HG02610 (cell line): ENCODE results near the gene WDR45B.
"Not testable (repeated sequence)": the region's sequence is repeated elsewhere in the genome, so short reads cannot be mapped to it uniquely, and the experiment has no call there.

Experiments
- ATAC-seq: cut with Tn5 transposase; IDR thresholded peaks from one replicate; pipeline ENCODE4 v1.9.1; 2021; ENCODE audit warnings: mild to moderate bottlenecking, moderate library complexity; ENCODE audit not compliant: unreplicated experiment

The WDR45B gene

DNA sequence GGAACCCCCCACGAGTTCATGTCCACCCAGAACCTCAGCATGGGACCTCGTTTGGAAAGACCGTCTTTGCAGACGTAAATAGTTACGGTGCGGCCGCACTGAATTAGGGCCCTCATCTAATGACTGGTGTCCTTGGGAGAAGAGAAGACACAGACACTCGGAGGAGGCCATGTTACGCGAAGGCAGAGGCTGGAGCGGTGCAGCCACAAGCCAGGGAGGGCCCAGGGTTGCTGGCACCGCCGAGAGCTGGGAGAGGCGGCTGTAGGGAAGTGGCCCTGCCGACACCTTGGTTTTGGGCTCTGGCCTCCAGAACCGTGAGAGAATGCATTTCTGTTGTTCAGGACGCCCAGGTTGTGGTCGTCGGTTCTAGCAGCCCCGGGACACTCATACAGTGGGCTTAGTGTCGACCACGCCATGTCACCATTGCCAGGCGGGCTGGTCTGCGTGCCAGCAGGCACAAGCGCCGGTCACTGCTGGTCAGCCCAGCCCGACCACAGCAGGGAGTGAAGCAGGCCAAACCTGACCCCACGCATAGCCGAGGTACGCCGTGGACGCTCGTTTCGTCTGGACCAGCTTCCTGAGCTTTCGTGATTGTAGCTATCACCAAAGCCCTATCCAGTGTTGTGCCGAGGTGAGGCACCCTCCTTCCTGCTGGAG is 10.7 kb upstream of the WDR45B start:
- ATAC-seq, result no peak

DNA sequence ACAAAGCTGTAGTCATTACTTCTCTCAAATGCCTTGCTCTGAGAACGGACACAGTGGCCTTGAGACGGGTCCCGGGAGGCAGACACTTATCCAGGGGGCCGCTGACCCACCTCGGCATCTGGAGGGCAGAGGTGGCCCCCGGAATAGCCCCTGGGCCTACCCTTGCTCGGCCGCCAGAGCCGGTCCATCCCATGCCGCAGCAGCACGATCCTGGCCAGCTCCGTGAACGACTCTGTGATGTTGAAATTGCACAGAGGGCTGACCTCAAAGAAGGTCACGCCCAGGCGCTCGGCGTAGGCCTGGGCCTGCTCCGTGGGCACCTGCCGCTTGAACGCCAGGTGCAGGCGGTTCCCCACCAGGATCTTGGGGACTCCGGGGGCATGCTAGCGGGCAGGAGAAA is 10.1 kb upstream of the WDR45B start:
- ATAC-seq, result no peak

DNA sequence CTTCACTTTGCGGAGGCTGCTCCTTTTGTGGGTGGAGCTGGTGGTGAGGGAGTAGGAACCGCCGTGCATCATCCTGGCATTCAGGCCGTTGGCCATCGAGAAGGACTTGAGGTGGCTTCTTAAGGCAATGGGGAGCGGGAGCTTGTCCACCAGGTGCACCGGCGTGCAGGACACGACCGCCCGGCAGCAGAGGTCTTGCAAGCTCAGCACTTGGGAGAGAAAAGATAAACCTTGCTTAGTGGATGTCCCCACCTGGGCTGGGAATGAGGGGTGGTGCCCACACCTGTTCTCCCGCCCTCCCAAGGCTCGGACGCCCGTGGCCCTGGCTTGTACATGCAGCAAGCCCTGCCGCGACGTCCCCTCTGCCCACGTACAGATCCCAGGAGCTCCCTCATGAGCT is 9.7 kb upstream of the WDR45B start:
- ATAC-seq, result no peak

DNA sequence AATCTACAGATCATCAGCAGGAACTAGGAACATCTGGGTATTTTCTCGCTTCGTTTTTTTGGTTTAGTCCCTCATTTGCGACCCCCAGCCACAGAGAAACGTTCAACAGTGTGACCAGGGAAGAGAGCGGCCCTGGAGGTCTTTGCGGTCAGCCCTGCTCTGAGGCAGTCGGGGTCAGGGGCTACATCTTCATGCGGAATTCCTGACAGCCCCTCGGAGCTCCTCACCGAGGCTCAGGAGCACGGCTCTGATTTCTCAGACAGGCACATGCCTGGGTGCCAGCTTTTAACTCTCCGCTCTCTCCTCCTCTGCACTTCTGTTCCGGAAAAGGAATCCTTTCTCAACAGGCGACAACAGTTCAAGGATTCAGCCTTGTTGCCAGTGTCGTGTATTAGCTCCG is 8.0 kb upstream of the WDR45B start:
- ATAC-seq, result no peak

DNA sequence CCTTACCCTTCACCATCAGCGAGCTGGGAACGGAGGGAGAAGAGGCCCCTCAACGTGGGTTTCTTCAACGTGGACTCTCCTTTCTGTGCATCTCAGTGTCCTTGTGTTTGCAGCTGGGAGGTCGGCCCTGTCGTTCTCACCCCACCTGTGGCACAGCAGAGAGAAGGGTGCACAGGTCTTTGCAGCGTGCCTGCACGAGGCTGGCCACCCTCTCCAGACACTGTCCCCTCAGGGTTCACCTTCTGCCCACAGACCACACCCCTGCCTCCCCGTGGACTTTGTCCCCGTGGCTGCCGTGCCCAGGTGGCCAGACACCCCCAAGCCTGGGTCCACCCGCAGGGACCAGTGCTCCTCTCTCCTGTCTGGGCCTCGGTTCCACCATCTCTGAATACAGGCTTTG is 7.3 kb upstream of the WDR45B start:
- no peak for ATAC-seq

DNA sequence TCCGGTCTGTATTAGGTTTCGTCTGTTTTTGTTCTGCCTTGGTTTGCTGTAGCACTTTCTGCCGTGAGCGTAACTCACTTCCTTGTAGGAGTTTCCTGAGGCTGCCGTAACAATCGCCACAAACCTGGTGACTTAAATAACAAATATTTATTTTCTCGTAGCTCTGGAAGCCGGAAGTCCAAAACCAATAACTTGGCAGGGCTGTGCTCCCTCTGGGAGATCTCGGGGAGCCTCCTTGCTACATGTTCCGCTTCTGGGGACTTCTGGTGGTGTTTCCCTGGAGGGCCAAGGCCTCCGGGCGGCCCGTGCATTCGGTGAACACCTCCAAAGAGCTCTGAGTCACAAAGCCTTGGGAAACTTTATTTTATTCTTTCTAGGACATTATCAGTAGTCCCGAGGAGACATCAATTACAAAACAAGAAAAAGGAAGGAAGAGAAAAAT is 6.8 kb upstream of the WDR45B start:
- ATAC-seq, result no peak

DNA sequence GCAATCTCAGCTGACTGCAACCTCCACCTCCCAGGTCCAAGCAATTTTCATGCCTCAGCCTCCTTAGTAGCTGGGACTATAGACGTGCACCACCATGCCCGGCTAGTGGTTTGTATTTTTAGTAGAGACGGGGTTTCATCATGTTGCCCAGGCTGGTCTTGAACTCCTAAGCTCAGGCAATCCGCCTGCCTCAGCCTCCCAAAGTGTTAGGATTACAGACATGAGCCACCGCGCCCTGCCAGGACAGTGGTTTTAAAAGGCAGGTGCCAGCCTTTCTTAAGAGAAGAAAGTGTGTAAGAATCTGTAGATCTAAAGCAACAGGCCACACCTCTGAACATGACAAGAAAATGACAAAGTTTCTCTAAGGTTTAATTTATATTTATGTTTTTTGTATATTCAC is 6.4 kb upstream of the WDR45B start:
- ATAC-seq, result not testable (repeated sequence)

DNA sequence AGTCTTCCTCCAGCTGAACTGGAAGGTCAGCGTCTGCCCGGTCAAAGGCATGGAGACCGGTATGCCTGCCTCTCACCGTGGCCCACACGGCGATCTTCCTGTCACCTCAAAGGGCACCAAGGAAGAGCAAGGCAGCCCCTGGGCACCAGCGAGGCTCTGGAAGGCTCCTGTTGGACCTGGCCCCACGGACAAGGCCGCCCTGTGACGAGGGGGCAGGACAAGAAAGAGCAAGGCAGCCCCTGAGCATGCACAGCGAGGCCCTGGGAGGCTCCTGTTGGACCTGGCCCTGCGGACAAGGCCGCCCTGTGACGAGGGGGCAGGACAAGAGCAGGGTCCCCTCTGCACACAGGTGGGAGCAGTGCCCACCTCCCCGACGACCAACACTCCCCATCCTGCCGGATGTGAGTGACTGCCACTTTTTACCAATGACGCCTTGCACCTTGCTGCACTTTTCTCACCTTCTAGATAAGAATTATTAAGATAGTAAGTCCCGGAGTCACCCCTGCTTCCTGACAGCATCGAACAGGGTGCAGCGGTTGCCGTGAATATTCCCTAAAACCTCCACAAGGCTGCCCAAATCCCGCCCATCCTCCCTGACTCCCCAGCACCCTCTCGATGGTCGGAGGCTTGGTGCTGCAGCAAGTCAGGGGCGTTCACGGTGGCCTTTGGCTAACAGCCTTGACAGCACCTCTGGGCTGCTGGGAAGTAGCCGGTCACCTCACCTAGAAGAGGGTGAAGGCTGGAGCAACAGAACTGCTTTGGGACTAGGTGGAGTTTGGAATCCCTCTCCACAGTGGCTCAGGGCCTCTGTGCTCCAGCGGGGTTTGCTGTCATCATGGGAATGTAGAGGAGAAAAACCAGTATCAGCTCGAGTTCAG is 5.6 kb upstream of the WDR45B start:
- ATAC-seq, result no peak

DNA sequence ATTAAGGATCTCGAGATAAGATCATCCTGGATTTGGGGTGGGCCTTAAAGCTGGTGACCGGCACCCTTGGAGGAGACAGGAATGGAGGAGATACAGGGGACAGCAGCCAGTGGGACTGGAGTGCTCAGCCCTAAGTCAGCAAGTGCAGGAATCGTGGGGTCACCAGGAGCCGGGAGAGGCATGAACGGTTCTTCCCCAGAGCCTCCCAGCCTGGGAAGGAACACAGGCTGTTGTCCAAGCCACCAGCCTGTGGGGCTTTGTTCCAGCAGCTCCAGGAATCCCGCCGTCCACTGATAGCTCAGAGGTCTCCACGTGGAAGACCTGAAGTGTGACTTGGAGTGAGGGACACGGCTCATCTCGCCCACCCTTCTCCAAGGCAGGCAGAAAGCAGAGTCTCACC is 2.5 kb upstream of the WDR45B start:
- ATAC-seq, result no peak

DNA sequence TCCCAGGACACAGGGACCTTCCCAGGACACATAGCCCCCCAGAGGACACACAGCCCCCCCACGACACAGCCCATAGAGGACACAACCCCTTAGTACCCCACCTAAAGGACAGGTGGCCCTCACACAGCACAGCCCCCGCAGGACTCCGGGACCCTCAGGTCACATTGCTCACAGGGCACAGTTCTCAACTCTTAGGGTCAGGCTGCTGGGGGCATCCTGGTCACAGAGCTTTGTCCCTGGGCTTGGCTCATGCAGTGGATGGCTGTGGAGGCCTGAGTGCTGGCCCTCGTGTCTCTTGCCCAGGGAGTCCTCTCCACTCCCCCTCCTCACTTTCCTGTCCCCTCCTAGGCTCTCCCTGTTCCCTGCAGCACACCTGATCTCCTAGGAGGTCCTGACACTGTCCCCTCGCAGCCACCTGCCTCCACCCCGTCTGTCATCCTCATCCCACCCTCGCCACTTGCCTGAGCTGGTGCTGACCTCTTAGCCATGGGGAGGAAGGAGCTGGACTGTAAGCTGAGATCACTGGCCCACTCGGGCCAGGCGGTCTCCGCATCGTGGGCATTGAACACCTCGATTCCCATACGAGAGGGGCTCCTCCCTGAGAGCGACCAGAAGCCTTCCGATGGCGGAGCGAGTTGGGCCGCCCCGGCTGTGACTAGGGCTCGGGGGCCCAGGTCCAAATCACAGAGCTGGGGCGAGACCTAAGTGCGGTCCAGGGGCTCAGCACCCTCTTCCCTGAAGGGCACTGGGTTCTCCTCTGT is 1.4 kb upstream of the WDR45B start:
- ATAC-seq, result no peak

DNA sequence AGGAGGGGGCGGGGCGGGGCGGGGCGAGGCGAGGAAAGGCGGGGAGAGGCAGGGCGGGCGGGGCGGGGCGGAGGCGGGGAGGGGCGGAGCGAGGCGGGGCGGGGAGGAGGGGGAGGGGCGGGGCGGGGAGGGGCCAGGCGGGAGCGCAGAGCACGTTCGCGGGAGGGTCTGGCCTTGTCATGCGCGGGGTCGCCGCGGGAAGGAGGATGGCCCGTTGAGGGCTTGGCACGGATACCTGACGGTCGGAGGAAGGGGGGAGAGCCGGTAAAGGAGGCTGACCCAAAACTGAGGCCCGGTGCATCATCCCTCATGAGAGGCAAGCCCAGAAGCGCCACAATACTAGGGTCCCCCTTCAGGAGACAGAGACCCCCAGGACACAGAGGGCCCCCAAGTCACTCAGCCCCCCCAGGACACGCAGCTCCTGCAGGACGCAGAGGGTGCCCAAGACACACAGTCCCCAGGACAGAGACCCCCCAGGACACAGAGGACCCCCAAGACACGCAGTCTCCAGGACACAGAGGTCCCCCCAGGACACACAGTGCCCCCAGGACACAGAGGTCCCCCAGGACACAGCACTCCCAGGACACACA is 593 bp upstream of the WDR45B start:
- ATAC-seq, result no peak

DNA sequence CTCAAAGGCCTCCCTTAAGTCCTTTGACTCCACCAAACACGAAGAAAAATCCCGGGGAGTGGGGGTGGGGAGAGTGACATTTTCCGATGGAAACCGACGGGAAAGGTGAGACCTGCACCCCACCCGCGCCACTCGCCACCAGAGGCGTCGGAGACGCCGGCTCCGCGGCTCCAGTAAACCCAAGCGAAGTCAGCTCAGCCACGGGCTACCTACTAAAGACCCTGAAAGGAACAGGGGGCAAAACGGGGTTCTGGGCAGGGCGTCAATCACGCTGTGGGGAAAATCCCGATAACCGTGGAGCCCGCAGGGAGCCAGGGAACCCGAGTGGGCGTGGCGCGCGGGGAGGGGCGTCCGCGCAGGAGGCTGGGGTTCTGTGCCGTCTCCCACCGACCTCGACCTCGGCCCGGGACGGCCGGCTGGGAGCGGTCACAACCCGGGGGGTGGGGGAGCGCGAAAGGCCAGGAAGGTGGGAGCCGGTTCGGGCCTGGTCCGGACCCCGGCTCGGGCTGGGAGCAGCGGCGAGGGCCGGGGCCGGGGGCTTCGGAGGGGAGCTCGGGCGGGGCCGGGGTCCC is 565 bp downstream of the WDR45B start:
- ATAC-seq, result peak; percentile 22

DNA sequence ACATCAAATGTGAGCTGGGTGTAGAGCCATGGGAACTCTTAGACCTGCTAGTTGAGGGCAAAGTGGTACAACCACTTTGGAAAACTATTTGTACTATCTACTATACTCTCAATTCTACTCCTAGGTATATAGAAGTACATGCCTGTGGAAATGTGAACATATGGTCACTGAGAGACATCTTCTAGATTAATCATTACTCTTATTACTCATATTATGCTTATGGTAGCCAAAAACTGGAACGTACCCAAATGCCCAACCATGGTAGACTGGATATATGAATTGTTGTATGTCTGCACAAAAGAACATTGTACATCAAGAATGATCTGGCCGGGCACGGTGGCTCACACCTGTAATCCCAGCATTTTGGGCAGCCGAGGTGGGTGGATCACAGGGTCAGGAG is 2.7 kb downstream of the WDR45B start:
- ATAC-seq, result no peak

DNA sequence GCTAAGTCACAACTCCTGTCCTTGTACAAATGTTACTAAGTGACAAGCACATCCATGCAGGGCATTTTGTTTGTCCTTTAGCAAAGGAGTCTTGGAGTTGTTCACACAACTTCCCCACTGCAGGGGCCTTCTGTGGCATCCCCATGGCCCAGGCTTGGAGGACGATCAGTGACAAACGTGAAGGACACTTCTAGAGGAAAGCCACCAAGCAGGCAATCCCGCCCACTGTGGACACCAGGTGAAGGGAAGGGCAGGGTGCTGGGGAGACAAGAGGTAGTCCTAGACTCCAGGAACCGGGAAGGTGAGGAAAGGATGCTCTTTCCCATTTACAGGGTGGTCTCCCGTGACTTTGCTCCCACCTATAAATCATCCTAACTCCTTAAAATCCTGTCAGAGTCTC is 4.1 kb downstream of the WDR45B start:
- no peak for ATAC-seq

DNA sequence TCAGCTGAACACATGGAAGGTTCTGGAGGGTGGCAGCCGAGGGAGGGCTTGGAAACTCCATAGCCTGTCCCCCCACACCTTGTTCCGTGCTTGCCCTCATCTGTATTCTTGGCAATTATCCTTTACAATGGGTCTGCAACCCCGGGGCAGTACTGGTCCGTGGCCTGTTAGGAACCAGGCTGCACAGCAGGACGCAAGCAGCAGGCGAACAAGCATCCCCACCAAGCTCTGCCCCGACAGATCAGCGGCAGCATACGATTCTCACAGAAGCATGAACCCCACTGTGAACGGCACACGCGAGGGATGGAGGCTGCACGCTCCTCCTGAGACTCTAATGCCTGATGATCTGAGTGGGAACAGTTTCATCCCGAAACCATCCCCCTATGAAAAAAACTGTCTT is 6.2 kb downstream of the WDR45B start:
- ATAC-seq, result no peak

DNA sequence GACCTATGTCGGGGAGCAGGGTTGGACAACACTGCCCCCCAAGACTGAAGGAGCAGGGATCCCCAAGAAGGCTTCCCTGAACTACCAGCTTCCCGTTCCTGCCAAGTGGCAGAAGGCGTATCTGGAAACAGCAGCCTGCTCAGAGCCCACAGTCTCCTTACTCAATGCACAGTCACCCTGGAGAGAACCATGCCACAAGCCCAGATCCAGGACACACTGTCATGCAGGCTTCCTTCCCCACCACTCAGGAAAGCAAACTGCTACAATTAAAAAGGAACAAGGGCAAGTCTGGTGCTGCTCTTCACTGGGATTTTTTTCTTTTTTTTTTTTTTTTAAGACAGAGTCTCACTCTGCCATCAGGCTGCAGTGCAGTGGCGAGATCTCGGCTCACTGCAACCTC is 8.2 kb downstream of the WDR45B start:
- ATAC-seq, result no peak

DNA sequence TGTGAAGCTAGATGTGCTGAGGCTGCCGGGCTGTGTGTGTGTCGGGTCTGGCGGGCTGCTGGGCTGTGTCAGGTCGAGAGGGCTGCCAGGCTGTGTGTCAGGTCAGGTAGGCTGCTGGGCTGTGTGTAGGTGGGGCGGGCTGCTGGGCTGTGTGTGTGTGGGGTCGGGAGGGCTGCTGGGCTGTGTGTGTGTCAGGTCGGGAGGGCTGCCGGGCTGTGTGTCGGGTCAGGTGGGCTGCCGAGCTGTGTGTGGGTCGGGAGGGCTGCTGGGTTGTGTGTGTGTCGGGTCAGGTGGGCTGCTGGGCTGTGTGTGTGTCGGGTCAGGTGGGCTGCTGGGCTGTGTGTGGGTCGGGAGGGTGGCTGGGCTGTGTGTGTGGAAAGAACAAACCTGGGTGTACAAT is 8.6 kb downstream of the WDR45B start:
- no peak for ATAC-seq

DNA sequence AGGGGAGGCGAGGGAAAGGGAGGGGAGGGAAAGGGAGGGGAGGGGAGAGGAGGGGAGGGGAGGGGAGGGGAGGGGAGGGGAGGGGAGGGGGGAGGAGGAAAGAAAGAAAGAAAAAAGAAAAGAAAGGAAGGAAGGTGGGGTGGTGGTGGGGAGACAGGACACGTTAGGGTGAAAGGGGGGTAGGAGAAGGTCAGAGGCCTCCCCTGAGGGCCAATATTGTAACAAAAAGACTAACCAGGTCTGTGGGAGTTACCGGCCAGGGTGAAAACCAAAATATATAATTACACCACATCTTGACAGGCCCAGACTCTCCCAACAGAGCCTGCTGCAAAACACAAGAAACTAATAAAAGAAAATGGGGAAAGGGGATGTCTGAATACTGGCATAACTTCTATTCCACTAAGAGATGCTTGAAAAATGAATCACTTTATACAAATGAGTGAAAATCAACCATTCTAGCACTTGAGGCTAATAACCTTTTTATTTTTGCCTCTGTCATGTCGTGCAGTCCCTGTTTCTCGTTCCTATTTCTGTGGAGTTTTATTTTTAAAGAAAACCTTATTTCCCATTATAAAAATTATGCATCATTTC is 10.0 kb downstream of the WDR45B start:
- ATAC-seq, result no peak

DNA sequence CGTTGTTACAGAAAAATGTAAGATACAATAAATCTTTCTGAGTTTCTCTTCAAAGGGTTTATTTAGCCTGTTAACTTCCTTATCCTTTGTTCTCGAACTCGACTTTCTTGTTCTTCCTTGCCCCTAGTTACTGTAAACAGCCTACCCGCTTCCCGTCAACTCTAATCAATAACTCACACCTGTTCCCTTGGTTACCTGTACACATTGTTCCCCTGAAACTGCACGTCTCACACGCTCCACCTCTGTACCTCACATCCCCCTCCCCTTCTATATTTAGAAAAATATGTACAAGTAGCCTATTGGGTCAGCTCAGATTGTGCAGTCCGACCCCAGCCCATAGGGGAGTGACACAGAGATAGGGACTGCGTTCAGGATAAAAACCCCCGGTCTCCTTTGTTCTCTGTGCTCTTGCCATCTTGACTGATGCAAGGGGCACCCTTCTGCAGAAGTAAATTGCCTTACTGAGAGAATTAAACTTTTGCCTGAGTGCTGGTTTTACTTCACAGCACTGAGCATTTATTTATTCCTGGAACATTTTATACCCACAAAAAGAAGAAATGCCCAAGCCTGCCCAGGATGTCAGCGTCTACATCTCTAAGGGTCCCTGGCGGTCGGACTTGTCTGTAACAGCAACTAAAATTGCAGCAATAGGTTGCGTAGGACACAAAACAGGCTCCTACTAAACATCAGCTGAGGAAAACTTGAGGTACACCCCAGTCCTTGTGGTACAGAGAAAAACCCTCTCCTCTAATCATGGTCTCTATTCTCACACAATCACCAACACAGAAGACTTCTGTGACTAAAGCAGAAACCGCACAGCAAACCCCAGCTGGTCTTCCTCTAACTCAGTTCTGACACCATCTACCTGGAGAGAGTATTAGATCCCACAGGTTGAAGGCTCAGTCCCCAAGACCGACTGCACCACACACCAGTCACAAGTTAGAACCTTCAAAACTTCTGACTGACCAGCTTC is 11.3 kb downstream of the WDR45B start:
- no peak for ATAC-seq
